GM12875 (cell line): ENCODE measurements around the gene ARID1B.

Experiments used
- H3K4me3 ChIP-seq: one replicate; pipeline ENCODE4 v1.5.1; 2011; ENCODE audit warnings: low read depth, low read length, control low read depth
- TF ChIP-seq, protein P1 (sequence below): IDR thresholded peaks from 2 replicates; pipeline ENCODE4 v1.5.1; 2011; ENCODE audit warnings: low read depth, mild to moderate bottlenecking, control low read depth, inconsistent platforms, low read length, moderate library complexity, borderline replicate concordance; ENCODE audit not compliant: insufficient read depth

Gene ARID1B

GRCh38 chr6:157077251-157077650 lies 300.1 kb downstream of the ARID1B start:
- TF ChIP-seq, protein P1, sequence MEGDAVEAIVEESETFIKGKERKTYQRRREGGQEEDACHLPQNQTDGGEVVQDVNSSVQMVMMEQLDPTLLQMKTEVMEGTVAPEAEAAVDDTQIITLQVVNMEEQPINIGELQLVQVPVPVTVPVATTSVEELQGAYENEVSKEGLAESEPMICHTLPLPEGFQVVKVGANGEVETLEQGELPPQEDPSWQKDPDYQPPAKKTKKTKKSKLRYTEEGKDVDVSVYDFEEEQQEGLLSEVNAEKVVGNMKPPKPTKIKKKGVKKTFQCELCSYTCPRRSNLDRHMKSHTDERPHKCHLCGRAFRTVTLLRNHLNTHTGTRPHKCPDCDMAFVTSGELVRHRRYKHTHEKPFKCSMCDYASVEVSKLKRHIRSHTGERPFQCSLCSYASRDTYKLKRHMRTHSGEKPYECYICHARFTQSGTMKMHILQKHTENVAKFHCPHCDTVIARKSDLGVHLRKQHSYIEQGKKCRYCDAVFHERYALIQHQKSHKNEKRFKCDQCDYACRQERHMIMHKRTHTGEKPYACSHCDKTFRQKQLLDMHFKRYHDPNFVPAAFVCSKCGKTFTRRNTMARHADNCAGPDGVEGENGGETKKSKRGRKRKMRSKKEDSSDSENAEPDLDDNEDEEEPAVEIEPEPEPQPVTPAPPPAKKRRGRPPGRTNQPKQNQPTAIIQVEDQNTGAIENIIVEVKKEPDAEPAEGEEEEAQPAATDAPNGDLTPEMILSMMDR: no peak
- H3K4me3 ChIP-seq: no peak overlapping the region

DNA sequence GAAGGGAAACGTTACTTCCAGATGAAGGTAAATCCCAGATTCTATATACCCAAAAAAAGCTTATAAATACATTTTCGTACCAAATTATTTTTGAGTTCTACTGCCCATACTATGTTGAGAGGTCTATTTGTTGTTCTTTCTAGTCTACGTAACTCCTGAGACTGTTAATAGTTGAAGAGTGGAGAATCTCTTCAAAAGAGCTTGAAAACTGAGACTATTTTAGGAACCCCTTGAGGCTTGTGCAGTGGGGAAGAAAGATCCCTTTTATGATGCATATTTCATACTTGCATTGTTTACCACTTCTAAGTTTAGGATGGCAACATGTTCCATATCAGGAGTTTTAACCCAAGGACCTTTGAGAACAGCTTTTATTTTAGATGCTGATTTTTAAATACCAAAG lies 301.1 kb downstream of the ARID1B start:
- no peak overlapping the region for H3K4me3 ChIP-seq
- TF ChIP-seq, protein P1: no peak

DNA sequence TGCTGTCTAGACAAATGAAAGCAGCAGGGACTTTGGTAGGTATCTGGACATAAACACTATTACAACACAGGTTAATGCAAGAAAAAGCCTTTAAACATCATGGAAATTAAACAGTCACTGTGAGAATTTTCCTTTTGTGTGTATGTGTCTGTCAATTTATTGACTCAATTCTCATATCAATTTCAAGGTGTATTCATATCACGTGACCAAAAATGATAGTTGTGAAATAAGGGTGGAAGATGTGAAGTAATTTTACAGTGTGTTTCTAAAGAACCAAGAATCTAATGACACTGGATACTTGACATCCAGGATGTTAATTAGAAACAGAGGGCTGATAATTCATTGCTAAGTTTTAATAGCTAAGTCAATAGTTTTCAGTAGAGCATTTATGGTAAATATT lies 302.1 kb downstream of the ARID1B start:
- TF ChIP-seq, protein P1: no peak

DNA sequence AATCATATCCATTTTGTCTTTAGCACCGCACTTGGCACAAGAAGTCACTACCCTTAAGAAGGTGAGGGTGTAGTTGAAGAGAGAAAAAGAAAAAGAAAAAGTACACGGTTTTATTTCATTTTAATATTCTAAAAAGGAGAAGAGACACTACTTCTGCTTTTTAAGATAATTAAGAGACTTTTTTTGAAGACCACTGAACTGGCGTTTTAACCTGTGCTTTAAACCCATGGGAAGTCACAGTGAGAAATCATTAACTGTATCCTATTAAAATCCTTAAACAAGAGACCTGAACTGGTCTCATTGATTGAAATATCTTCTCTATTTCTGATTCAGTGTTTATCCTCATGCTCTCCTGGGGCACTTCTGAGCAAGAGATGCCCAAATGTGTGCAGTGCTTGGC lies 302.6 kb downstream of the ARID1B start:
- no peak overlapping the region for H3K4me3 ChIP-seq
- TF ChIP-seq, protein P1: no peak

More for the DNA sequence above, 302.1 kb downstream of the ARID1B start:
- no peak overlapping the region for H3K4me3 ChIP-seq

DNA sequence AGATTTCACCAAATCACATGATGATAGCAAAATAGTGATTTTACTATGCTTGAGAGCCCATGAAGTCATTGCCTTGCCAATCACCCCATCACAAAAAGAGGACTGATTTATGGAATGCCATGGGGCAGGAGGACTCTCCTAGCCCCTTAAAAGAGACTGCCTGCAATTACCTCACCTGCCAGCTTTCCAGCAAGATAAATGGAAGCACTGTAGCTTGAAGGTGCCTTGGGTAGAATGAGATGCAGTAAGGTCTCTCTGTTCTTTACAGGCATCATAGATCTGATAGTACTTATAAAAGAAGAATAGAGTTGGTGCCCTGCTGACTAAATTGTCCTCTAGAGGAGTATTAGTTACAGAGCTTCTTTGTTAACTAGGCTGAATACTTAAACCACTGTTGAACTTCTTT lies 303.8 kb downstream of the ARID1B start:
- TF ChIP-seq, protein P1: no peak
- H3K4me3 ChIP-seq: no peak overlapping the region

DNA sequence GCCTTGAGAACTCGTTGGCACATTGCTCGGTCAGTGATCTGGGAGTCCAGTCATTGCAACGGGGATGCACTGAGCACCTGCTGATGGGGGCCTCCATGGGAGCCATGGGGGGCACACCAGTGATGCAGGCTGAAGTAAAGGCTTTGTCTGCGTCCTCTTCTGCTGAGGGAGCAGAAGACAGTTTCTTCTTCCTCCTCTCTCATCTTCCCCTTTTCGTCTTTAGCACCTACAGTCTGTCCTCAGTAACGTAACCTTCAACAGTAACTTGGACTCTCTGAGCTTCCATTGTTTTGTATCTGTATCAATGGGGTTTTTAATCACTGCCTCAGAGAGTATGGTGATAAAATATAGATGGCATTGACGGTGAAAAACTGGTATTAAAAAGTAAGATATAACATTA lies 306.2 kb downstream of the ARID1B start:
- H3K4me3 ChIP-seq: no peak overlapping the region
- TF ChIP-seq, protein P1: no peak

- no peak overlapping the region for H3K4me3 ChIP-seq
- TF ChIP-seq, protein P1: no peak
Measured at GRCh38 chr6:157086632-157087031, 309.5 kb downstream of the ARID1B start.
